Activated CD8-positive, alpha-beta memory T cell treated with anti-CD3 and anti-CD28 coated beads, Interleukin-2, amount 50 U/mL, for 24 hours (primary cell): Measurements from ENCODE around the gene HTT.
"Not testable (repeated sequence)": the region's sequence is repeated elsewhere in the genome, so short reads cannot be mapped to it uniquely, and the experiment has no call there.

Source experiments
- DNase-seq: peaks from one replicate; pipeline ENCODE4 v3.0.0-alpha.2; 2020; ENCODE audit errors: extremely low read depth

Gene HTT

DNA sequence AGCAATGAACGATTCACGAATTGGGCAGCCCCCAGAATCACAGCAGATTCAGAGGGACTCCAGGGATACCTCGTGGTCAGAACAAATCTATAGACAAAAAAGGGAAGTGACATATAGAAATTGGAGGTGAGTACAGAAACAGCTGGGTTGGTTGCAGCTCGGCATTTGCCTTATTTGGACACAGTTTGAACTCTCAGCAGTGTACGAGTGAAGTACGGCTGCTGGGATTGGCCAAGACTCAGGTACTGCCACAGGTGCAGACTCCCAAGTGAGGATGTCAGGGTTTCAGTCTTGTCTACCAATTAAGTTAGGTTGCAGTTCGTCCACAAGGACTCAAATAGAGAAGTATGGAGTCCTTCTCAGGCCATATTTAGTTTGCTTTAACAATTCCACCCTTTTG is 28.3 kb upstream of the HTT start:
- DNase-seq = no peak

DNA sequence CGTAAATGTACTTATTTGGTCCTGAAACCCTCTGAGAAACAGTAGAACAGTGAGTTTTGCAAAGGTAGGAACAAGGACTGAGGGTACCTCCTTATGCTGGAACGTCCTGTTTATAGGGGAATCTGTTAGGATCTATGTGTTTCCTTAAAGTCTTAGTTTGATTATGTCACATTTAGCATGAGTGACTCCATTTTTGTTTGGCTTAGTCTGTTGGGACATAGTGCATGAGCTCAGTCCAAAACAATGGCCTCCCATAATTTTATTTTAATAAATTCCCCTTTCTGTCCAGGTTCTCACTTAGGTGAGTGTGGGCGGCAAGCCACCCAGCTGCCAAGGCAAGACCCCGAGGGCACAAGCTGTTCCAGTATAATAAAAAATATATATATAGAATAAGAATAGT is 27.9 kb upstream of the HTT start:
- DNase-seq = no peak

DNA sequence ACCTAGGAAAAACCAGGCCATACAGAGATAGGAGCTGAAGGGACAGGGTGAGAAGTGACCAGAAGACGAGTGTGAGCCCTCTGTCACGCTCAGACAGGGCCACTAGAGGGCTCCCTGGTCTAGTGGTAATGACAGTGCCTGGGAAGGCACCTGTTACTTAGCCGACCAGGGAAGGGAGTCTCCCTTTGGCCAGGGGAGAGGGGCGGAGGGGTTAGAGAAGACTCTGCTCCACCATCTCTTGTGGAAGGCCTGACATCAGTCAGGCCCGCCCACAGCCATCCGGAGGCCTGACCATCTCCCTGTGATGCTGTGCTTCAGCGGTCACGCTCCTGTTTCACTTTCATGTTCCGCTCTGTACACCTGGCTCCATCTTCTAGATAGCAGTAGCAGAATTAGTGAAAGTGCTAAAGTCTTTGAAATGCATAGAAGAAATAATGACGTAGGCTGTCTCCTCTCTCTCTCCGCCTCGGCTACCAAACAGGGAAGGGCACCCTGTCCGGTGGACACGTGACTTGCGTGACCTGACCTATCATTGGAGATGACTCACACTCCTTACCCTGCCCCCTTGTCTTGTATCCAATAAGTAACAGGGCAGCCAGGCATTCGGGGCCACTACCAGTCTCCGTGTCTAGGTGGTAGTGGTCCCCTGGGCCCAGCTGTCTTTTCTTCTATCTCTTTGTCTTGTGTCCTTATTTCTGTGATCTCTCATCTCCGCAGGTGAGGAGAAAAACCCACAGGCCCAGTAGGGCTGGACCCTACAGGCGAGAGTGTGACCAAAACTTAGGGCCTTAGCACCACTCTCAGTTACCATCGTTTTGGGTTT is 26.8 kb upstream of the HTT start:
- DNase-seq = peak; percentile 27

DNA sequence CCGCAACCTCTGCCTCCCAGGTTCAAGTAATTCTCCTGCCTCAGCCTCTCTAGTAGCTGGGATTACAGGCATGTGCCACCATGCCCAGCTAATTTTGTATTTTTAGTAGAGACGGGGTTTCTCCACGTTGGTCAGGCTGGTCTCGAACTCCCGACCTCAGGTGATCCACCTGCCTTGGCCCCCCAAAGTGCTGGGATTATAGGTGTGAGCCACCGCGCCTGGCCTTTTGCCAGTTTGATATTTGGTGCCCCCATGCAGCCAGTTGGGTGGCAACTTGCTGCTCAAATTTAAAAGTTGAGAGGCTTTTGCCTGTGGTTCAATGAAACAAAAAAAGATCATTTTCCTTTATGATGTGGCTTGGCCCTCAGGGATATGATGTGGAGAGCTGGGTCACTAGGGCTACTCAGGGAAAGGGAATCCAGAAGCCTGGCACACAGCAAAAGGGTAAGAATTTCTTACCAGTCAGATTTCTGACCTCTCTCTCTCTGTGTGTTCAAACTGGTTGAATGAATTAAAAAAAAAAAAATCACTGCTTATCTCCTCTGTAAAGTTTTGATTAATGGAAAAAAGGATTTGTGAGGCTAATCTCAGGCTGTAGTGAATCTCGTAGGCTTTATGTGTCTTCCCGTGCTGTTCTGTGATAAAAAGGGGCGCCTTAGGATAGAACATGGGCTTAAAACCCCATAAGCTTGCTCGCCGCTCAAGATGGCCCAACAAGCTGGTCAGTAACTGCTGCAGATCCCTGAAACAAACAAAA is 23.2 kb upstream of the HTT start:
- DNase-seq = not testable (repeated sequence)

DNA sequence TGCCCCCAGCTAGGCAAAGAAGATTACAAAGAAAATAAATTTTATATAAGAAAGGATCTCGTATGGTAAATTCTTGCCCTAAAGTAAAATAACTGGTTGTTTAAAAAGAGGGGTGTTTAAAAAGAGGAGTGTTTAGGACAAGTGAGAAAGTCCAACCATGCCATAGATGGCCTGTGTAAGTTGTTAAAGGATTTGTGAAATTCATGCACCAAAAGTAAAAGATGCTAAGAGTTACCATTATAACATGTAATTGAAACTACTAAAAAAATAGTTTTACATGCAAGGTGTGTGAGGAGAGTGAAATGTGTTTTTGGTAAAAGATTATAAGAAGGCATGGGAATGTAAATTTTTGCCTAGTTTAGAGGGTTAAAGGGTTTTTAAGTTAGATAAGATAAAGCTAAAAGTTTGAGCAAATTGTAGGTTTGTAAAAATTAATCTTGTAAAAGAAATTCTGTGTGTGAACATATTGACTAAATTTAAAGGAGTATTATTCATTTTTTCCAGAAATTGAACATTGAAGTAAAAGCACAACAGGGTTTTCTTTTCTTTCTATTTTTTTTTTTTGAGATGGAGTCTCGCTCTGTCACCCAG is 20.2 kb upstream of the HTT start:
- DNase-seq = no peak

DNA sequence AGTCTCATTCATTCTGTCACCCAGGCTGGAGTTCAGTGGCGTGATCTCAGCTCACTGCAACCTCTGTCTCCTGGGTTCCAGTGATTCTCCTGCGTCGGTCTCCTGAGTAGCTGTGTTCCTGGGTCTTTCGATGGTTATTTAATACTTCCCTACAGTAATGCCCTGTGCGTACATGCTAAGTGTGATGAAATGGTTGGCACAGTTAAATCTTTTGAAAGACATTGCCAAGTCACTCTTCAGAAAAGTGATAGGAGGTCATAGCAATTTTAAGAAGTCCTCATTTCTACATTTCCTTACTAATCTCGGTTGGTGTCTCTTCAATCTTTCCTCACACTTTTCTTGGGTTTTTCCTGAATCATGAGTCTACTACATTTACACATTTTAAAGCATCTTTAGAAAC is 14.5 kb upstream of the HTT start:
- no peak for DNase-seq

DNA sequence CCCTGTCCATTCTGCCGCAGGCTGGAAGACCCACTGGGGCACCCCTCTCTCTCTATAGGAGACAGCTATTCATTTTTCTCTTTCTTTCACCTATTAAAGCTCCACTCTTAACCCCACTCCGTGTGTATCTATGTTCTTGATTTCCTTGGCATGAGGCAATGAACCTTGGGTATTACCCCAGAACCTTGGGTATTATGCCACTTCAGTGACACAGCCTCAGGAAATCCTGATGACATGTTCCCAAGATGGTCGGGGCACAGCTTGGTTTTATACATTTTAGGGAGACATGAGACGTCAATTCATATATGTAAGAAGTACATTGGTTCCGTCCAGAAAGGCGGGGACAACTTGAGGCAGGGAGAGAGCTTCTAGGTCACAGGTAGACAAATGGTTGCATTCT is 13.5 kb upstream of the HTT start:
- DNase-seq = no peak

DNA sequence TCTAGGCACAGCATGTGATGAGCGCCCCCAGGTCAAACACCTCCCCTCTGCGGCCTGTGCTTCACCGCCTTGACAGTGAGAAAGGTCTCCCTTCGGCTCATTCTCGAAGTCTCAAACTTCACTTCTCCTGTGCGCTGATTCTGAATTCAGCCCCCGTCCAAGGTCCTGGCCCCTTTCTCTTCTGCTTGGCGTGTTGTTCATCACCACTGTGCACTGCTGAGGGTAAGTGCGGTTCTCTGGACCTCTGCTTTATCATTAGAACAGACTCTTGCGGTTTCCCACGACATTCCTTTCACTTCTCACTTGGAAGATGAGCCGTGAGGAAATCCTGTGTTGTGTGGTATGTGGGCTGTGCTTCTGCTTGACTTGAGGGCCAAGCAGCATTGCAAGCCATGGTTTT is 12.0 kb upstream of the HTT start:
- no peak for DNase-seq

DNA sequence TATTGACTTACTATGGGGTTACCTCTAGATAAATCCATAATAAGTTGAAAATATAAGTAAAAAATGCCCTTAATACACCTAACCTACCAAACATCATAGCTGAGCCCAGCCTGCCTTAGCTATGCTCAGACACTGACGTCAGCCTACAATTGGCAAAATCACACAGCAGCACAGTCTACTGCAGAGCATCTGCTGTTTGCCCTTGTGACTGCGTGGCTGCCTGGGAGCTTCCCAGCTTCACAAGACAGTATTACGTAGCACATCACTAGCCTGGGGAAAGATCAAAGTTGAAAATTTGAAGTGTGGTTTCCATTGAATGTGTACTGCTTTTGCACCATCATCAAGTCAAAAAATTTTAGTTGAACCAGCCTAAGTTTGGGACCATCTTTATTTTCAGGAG is 8.9 kb upstream of the HTT start:
- DNase-seq = no peak

DNA sequence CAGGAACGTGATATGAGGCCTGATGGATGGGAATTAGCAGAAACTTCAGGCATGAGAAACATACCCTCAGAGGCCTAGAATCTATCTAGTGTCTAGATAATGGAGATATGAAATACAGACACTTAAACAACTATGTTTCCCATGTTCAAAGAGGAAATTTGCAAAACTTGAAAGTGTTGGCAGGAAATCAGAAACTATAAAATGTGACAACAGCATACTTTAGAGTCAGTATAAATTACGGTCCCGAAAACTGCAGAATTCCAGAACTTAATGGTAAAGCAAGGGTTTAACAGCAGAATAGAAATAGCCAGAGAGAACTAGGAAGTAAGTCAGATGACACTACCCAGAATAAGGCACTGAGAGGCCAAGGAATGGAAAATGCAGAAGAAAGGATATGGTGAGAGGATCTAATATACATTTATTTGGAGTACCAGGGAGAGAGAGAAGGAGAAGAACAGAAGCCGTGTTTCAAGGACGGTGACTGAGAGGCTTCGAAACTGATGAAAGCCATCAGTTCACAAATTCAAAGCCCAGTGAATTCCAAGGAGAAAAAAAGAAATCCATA is 7.6 kb upstream of the HTT start:
- DNase-seq = no peak

DNA sequence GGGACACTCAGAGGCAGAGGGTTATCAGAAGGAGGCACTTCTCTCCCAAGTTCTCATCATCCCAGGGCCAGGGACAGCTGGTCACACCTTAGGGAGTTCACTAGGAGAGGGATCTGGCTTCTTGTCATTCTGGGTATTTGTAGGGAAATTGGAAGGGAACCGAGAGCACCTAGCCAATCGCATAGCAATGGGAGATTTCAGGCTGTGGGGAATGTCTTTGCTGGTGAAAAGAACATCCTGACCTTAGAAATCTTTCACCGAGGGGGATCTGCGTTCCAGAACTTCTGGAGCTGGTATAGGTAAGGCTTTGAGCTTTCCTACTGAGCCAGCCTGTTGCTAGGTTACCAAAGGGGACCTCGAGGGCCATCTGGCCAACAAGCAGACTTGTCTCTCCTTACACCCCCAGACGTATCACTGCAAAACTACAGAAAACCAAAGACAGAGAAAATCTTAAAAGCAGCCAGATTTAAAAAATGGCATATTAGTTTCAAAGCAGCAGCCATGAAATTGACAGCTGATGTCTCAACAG is 6.9 kb upstream of the HTT start:
- DNase-seq = no peak

DNA sequence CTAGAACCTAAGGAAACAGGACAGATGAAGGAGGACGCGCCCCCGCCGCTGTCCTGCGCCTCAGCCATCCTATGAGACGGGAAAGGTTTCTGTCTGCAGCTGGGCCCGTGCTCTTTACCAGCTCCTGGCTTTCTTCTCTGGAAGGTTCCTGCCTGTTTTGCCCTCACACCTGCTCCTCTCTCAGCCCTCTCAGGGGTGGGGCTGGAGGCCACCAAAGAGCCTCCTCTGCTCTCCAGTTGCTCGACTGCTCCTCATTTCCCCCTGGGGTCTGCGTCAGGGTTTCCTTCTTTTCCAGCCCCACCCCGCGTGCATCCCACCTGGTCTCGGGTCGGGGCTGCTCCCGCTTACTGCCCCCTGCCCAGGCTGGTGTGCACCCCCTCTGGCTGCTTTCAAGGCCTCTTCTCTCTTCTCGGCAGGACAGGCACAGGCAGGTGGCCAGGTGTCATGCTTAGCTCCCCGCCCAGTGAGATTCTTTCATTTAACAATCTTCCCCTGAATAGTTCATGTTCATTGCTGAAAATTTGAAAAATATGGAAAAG is 4.8 kb upstream of the HTT start:
- no peak for DNase-seq

DNA sequence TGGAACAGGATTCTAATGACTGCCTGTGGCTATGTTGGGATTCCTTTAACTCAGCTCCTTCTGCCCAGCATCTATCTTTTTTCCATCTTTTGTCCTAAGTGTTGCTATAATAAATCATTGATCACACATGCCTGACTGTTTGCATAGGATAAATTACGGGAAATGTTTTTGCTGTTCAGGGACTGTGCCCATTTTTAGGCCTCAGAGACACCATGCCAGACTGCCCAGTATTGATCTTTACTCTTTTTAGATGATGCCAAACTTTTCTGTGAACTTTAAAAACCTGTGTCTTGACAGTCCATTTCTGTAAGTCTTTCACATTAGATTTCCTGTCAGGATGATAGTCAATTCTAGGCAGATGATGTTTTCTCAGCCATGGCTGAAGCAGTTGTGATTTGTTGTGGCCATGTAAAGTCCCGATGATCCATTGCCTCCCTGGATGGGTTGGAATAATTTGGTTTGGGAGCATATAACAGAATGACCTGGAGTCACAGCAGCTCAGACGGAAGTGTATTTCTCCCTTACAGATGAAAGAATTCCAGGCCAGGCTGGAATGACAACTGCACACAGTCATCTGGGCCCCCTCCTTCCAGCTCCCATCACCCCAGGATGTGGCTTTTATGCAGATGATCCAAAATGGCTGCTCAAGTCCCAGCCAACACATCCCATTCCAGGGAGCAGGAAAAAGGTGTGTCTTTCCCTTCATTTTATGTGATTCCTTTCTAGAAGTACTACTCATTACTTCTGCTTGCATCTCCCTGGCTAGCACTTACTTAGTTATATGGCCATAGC is 3.6 kb upstream of the HTT start:
- no peak for DNase-seq

DNA sequence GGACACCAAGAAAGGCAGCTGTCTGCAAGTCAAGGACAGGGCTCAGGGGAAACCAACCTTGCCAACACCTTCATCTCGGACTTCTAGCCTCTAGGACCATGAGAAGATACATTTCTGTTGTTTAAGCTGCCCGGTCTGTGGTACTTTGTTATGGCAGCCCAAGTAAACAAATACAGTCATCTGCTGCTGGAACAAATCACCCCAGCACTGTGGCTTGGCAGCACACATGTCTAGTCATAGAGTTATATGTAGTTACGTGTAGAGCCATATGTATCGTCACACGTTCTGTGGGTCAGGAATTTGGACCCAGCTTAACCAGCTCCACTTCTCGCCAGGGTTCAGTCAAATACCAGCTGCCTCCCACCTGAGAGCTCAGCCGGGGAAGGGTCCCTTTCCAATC is 2.7 kb upstream of the HTT start:
- DNase-seq = no peak

DNA sequence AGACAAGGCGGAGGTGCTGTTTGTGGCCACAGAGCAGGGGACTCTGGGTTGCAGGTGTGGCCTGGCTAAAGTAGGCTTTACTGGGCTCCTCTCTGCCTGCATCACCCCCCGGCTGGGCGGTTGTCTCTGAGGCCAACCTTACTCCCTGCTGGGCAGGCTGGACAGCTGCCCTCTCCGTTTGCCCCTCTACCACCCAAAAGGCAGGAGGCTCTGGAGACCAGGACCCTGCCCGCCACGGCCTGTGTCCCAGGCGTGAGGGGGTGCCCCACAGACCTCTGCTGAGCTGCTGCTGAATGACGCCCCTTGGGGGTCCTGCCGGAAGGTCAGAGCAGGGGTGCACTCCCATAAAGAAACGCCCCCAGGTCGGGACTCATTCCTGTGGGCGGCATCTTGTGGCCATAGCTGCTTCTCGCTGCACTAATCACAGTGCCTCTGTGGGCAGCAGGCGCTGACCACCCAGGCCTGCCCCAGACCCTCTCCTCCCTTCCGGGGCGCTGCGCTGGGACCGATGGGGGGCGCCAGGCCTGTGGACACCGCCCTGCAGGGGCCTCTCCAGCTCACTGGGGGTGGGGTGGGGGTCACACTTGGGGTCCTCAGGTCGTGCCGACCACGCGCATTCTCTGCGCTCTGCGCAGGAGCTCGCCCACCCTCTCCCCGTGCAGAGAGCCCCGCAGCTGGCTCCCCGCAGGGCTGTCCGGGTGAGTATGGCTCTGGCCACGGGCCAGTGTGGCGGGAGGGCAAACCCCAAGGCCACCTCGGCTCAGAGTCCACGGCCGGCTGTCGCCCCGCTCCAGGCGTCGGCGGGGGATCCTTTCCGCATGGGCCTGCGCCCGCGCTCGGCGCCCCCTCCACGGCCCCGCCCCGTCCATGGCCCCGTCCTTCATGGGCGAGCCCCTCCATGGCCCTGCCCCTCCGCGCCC is 1.1 kb upstream of the HTT start:
- DNase-seq = no peak

DNA sequence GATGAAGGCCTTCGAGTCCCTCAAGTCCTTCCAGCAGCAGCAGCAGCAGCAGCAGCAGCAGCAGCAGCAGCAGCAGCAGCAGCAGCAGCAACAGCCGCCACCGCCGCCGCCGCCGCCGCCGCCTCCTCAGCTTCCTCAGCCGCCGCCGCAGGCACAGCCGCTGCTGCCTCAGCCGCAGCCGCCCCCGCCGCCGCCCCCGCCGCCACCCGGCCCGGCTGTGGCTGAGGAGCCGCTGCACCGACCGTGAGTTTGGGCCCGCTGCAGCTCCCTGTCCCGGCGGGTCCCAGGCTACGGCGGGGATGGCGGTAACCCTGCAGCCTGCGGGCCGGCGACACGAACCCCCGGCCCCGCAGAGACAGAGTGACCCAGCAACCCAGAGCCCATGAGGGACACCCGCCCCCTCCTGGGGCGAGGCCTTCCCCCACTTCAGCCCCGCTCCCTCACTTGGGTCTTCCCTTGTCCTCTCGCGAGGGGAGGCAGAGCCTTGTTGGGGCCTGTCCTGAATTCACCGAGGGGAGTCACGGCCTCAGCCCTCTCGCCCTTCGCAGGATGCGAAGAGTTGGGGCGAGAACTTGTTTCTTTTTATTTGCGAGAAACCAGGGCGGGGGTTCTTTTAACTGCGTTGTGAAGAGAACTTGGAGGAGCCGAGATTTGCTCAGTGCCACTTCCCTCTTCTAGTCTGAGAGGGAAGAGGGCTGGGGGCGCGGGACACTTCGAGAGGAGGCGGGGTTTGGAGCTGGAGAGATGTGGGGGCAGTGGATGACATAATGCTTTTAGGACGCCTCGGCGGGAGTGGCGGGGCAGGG is 568 bp downstream of the HTT start:
- DNase-seq = no peak

DNA sequence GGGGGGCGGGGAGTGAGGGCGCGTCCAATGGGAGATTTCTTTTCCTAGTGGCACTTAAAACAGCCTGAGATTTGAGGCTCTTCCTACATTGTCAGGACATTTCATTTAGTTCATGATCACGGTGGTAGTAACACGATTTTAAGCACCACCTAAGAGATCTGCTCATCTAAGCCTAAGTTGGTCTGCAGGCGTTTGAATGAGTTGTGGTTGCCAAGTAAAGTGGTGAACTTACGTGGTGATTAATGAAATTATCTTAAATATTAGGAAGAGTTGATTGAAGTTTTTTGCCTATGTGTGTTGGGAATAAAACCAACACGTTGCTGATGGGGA is 1.1 kb downstream of the HTT start:
- no peak for DNase-seq

DNA sequence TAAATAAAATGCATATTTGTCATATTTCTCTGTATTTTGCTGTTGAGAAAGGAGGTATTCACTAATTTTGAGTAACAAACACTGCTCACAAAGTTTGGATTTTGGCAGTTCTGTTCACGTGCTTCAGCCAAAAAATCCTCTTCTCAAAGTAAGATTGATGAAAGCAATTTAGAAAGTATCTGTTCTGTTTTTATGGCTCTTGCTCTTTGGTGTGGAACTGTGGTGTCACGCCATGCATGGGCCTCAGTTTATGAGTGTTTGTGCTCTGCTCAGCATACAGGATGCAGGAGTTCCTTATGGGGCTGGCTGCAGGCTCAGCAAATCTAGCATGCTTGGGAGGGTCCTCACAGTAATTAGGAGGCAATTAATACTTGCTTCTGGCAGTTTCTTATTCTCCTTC is 3.3 kb downstream of the HTT start:
- DNase-seq = no peak

DNA sequence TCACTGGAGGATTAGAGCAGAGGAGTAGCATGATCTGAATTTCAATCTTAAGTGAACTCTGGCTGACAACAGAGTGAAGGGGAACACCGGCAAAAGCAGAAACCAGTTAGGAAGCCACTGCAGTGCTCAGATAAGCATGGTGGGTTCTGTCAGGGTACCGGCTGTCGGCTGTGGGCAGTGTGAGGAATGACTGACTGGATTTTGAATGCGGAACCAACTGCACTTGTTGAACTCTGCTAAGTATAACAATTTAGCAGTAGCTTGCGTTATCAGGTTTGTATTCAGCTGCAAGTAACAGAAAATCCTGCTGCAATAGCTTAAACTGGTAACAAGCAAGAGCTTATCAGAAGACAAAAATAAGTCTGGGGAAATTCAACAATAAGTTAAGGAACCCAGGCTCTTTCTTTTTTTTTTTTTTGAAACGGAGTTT is 5.2 kb downstream of the HTT start:
- DNase-seq = no peak
